GM12878 (cell line): ENCODE results near the gene CRAT. TPM values are rescaled to one million over a fixed set of nuclear protein-coding genes. Genes with fewer than 3 reads are reported as not detected.

Experiments used
- ATAC-seq: fragments of 200-7000 bp; cut with Tn5 transposase; 3 replicates; pipeline ENCODE4 v1.9.1; 2020; ENCODE audit warnings: mild to moderate bottlenecking, moderate library complexity
- BruUV-seq: library from RNA; stranded (reverse); fragments of 400-500 nt; replicated peaks from 2 replicates; lab custom pipeline; 2021; lab: Mats Ljungman, UMichigan
- CTCF ChIA-PET: fragments of 300-600 bp; sonication (Branson Sonifier 250); formaldehyde crosslinking; extraction: SDS; loops from one replicate; lab custom pipeline; 2021; ENCODE audit warnings: inconsistent platforms; lab: Yijun Ruan, JAX
- POLR2A ChIA-PET: fragments of 350-600 bp; formaldehyde crosslinking; extraction: SDS; loops from one replicate; lab custom pipeline; 2021; ENCODE audit warnings: inconsistent platforms; lab: Charles Lee
- RAD21 ChIA-PET: fragments of 300-600 bp; sonication (Branson Sonifier 250); formaldehyde crosslinking; loops from one replicate; lab custom pipeline; 2023; ENCODE audit warnings: antibody characterized with exemption; ENCODE audit not compliant: unreplicated experiment; lab: Charles Lee
- SMC1A ChIA-PET: fragments of 300-600 bp; sonication (Branson Sonifier 250); formaldehyde crosslinking; loops from one replicate; lab custom pipeline; 2023; ENCODE audit not compliant: unreplicated experiment, uncharacterized antibody; lab: Charles Lee
- DNase-seq: peaks from one replicate; pipeline ENCODE4 v3.0.0-alpha.2; 2011; ENCODE audit warnings: low read depth, low spot score
- FAIRE-seq: peaks from 3 replicates; lab custom pipeline; 2011; peaks lifted over from hg19 to GRCh38; lab: Jason Lieb, UNC
- H2AFZ ChIP-seq: 2 replicates; pipeline ENCODE4 v1.6.0; 2011; ENCODE audit warnings: low read depth, low read length, control low read depth; ENCODE audit not compliant: control insufficient read depth
- H3K27ac ChIP-seq: 2 replicates; pipeline ENCODE4 v1.5.1; 2011; ENCODE audit warnings: control low read depth; ENCODE audit not compliant: control insufficient read depth, insufficient read depth
- H3K27me3 ChIP-seq, 2 experiments: replicated peaks in 1 of 2; 2 replicates each; pipeline versions ENCODE4 v1.6.0 to v1.6.1; 2011; ENCODE audit warnings: low read length in 1 of 2; ENCODE audit not compliant: control insufficient read depth in 2 of 2, insufficient read depth in 2 of 2
- H3K36me3 ChIP-seq, 2 experiments: 2 replicates each; pipeline ENCODE4 v1.5.1; 2011; ENCODE audit warnings: low read length in 1 of 2; ENCODE audit not compliant: control insufficient read depth in 2 of 2, insufficient read depth in 2 of 2
- H3K4me1 ChIP-seq: 2 replicates; pipeline ENCODE4 v1.6.1; 2011; ENCODE audit warnings: mild to moderate bottlenecking, low read length, moderate library complexity, mixed read lengths; ENCODE audit not compliant: control insufficient read depth, insufficient read depth
- H3K4me2 ChIP-seq: 2 replicates; pipeline ENCODE4 v1.6.0; 2011; ENCODE audit warnings: control low read depth; ENCODE audit not compliant: control insufficient read depth, insufficient read depth
- H3K4me3 ChIP-seq: fragments of 200-600 bp; sonication (generic); 2 replicates; pipeline ENCODE4 v1.5.1; 2016
- H3K79me2 ChIP-seq: 2 replicates; pipeline ENCODE4 v1.6.0; 2011; ENCODE audit warnings: low read length; ENCODE audit not compliant: control insufficient read depth, insufficient read depth
- H3K9ac ChIP-seq: 2 replicates; pipeline ENCODE4 v1.8.0; 2011; ENCODE audit warnings: low read length, control low read depth, mixed read lengths; ENCODE audit not compliant: control insufficient read depth, insufficient read depth
- H3K9me3 ChIP-seq: replicated peaks from 3 replicates; pipeline ENCODE4 v1.5.1; 2011; ENCODE audit warnings: mild to moderate bottlenecking, low read length; ENCODE audit not compliant: control insufficient read depth, insufficient read depth
- H4K20me1 ChIP-seq: 2 replicates; pipeline ENCODE4 v1.6.0; 2011; ENCODE audit not compliant: control insufficient read depth, insufficient read depth
- NR2C1 ChIP-seq: fragments of 450-650 bp; IDR thresholded peaks from 2 replicates; pipeline ENCODE4 v1.6.1; 2017; ENCODE audit warnings: antibody characterized with exemption, mild to moderate bottlenecking, moderate library complexity
- NR2F1 ChIP-seq: fragments of 450-650 bp; conservative IDR thresholded peaks from 2 replicates; pipeline ENCODE4 v1.6.1; 2017; ENCODE audit warnings: mild to moderate bottlenecking
- PKNOX1 ChIP-seq: fragments of 450-650 bp; IDR thresholded peaks from 2 replicates; pipeline ENCODE4 v1.6.1; 2016; ENCODE audit warnings: mild to moderate bottlenecking
- STAT1 ChIP-seq: fragments of 450-650 bp; conservative IDR thresholded peaks from 2 replicates; pipeline ENCODE4 v1.6.1; 2014; ENCODE audit warnings: antibody characterized with exemption, mild to moderate bottlenecking
- WGBS: methylation state at CpG from one replicate; pipeline ENCODE4 v1.1.6; 2016; ENCODE audit warnings: low lambda C conversion rate; ENCODE audit not compliant: insufficient replicate concordance, insufficient coverage; ENCODE audit errors: missing lambda C conversion rate; 5-methylcytosine and 5-hydroxymethylcytosine counted together
- in situ Hi-C: fragments of 300-500 bp; cut with MboI; formaldehyde crosslinking; loops from 9 replicates; pipeline ENCODE4 v1.14.3; 2018; ENCODE audit warnings: mixed read lengths
- intact Hi-C: fragments of 100-400 bp; cut with micrococcal nuclease; formaldehyde crosslinking; loops from one replicate; pipeline ENCODE4 v1.14.2; 2022; ENCODE audit not compliant: unreplicated experiment
- polyA plus RNA-seq, 11 experiments: library from polyadenylated mRNA; depleted of rRNA in 4 of 11; unstranded in 6 of 11; stranded (reverse) in 5 of 11; fragments of >200 nt; fragmentation: Nextera tagmentation in 4 of 11; fragmentation: Illumina TruSeq in 1 of 11; extraction: Ambion mirVana in 4 of 11; extraction: Trizol in 1 of 11; gene quantifications; 1 replicate in 1 of 11; 2 replicates in 10 of 11; pipeline versions ENCODE4 v1.2.1 to v1.2.3, GENCODE V29; 2011 to 2016; ENCODE audit warnings: inconsistent platforms in 2 of 11, missing spikeins in 2 of 11, low read depth in 1 of 11
- total RNA-seq, 4 experiments: library from RNA; depleted of rRNA in 3 of 4; stranded (reverse); fragments of >200 nt in 3 of 4; fragmentation: Illumina TruSeq in 1 of 4; extraction: Trizol in 1 of 4; gene quantifications; 2 replicates each; pipeline versions ENCODE4 v1.2.1 to v1.2.3, GENCODE V29; 2013 to 2021

CRAT gene
- total and polyA plus RNA-seq, 10 of the 15 experiments (the other 5 are each of a cell fraction or from before 2014, with no cell fraction given), result 0.10 to 3.4 (median 1.8) TPM

GRCh38 chr9:129146441-129146941 is 35.9 kb upstream of the CRAT start (continued):
- TF ChIP-seq PKNOX1 (no peak), NR2F1 (no peak)

GRCh38 chr9:129145841-129146292 is 35.3 kb upstream of the CRAT start:
- FAIRE-seq, result no peak
- Histone ChIP-seq H3K4me3 (no peak overlapping the region), H3K4me2 (no peak overlapping the region), H3K27ac (no peak overlapping the region), H3K79me2 (peaks cover 5% of the 10 kb centered on the region), H4K20me1 (no peaks in the 10 kb centered on the region), H3K36me3 (peaks cover 2 to 13% of the 10 kb centered on the region in 2 experiments; a peak in 3 of 4 replicates), H3K4me1 (peaks cover 40% of the 10 kb centered on the region), H2AFZ (no peak overlapping the region), H3K27me3 (no peaks in the 10 kb centered on the region), H3K9me3 (no peaks in the 10 kb centered on the region), H3K9ac (no peak overlapping the region)
- DNase-seq, result no peak
- no TSS peak for BruUV-seq
- TF ChIP-seq STAT1 (no peak), NR2F1 (peak; percentile 84), NR2C1 (peak; percentile 46; the same call in 1 of the 2 replicates)
- ChIA-PET POLR2A (interaction anchor here (0.6 kb wide), 2 partner anchors 451 to 1095 kb away, joined by 3 read pairs; no protein-coding TSS in a partner anchor), CTCF (interaction anchor here (9.3 kb wide), 2 partner anchors 16 to 24 kb away, joined by 175 to 273 read pairs; no protein-coding TSS in a partner anchor), SMC1A (interaction anchor here (1.3 kb wide), 1 partner anchor 479 kb away, joined by 3 read pairs; no protein-coding TSS in a partner anchor), RAD21 (no interaction called here)
- no peak for ATAC-seq
- intact Hi-C loops, result no loop called here
- 100% methylated on average over 5 of the region's 7 CpGs for WGBS
- in situ Hi-C loops, result no loop called here
